K562 (cell line): ENCODE results near the gene CYTH1. TPM values are rescaled to one million over a fixed set of nuclear protein-coding genes. Genes with fewer than 3 reads are reported as not detected.

Experiments
- BACH1 ChIP-seq: fragments of 200-800 bp; sonication (Bioruptor generic); IDR thresholded peaks from 2 replicates; pipeline ENCODE4 v1.6.1; 2016; ENCODE audit warnings: missing genetic modification characterization, missing compliant biosample characterization
- BDP1 ChIP-seq: IDR thresholded peaks from 3 replicates; pipeline ENCODE4 v1.6.1; 2011; ENCODE audit not compliant: insufficient read length, insufficient read depth
- CAMTA2 ChIP-seq: fragments of 250-450 bp; sonication (Bioruptor Pico); conservative IDR thresholded peaks from 2 replicates; pipeline ENCODE4 v1.5.1; 2022
- CBX2 ChIP-seq: fragments of 200-600 bp; sonication (generic); IDR thresholded peaks from one replicate; pipeline ENCODE4 v1.6.1; 2012; ENCODE audit warnings: mild to moderate bottlenecking, low read length, inconsistent platforms; ENCODE audit not compliant: insufficient read depth, poor library complexity, severe bottlenecking
- CTBP1 ChIP-seq: fragments of 450-650 bp; IDR thresholded peaks from 2 replicates; pipeline ENCODE4 v1.6.1; 2016; ENCODE audit warnings: borderline replicate concordance
- EGR1 ChIP-seq: fragments of 450-650 bp; conservative IDR thresholded peaks from 2 replicates; pipeline ENCODE4 v1.6.1; 2017; ENCODE audit warnings: mild to moderate bottlenecking
- EP300 ChIP-seq: IDR thresholded peaks from 2 replicates; pipeline ENCODE4 v1.6.1; 2012; ENCODE audit warnings: low read length, improper control_type of control experiment
- GTF2A2 ChIP-seq: IDR thresholded peaks from 2 replicates; pipeline ENCODE4 v1.6.1; 2016; ENCODE audit warnings: mild to moderate bottlenecking, missing genetic modification characterization, missing compliant biosample characterization
- GTF2F1 ChIP-seq: IDR thresholded peaks from 2 replicates; pipeline ENCODE4 v1.6.1; 2011; ENCODE audit warnings: low read depth, low read length, improper control_type of control experiment
- HDAC6 ChIP-seq: IDR thresholded peaks from 2 replicates; pipeline ENCODE4 v1.6.1; 2012; ENCODE audit warnings: low read depth, mild to moderate bottlenecking, control low read depth, inconsistent platforms, low read length, moderate library complexity
- HMG20B ChIP-seq: fragments of 250-450 bp; sonication (Bioruptor Pico); IDR thresholded peaks from 2 replicates; pipeline ENCODE4 v1.5.0; 2021; ENCODE audit warnings: mild to moderate bottlenecking
- MTA2 ChIP-seq: fragments of 450-650 bp; IDR thresholded peaks from 2 replicates; pipeline ENCODE4 v1.6.1; 2016; ENCODE audit warnings: low read depth
- SIN3B ChIP-seq: fragments of 450-650 bp; IDR thresholded peaks from 2 replicates; pipeline ENCODE4 v1.6.1; 2017; ENCODE audit warnings: low read depth, mild to moderate bottlenecking, moderate library complexity
- SREBF2 ChIP-seq: sonication (generic); formaldehyde crosslinking; IDR thresholded peaks from 2 replicates; pipeline ENCODE4 v1.4.0; 2020; ENCODE audit warnings: mild to moderate bottlenecking, missing genetic modification reagents
- ZFPM2 ChIP-seq: fragments of 250-450 bp; sonication (Bioruptor Pico); IDR thresholded peaks from 2 replicates; pipeline ENCODE4 v1.5.1; 2022; ENCODE audit warnings: mild to moderate bottlenecking
- ZFX ChIP-seq: sonication (generic); formaldehyde crosslinking; IDR thresholded peaks from 2 replicates; pipeline ENCODE4 v1.8.0; 2022; ENCODE audit warnings: mild to moderate bottlenecking, missing genetic modification reagents, moderate library complexity
- ZNF561 ChIP-seq: fragments of 450-650 bp; formaldehyde crosslinking; conservative IDR thresholded peaks from 2 replicates; pipeline ENCODE4 v1.4.0; 2020; ENCODE audit warnings: mild to moderate bottlenecking, moderate library complexity
- ZNF584 ChIP-seq: fragments of 200-800 bp; sonication (Bioruptor generic); IDR thresholded peaks from 2 replicates; pipeline ENCODE4 v1.6.1; 2016; ENCODE audit warnings: low read depth, mild to moderate bottlenecking, missing genetic modification characterization, missing compliant biosample characterization
- ZNF764 ChIP-seq: fragments of 250-450 bp; sonication (Bioruptor Pico); IDR thresholded peaks from 2 replicates; pipeline ENCODE4 v1.4.0; 2020; ENCODE audit warnings: low read depth, mild to moderate bottlenecking, moderate library complexity
- polyA plus RNA-seq, 8 experiments: library from polyadenylated mRNA; depleted of rRNA in 4 of 8; stranded (reverse) in 5 of 8; unstranded in 3 of 8; fragments of >200 nt; fragmentation: Nextera tagmentation in 2 of 8; fragmentation: Illumina TruSeq in 1 of 8; extraction: Ambion mirVana in 2 of 8; extraction: Trizol in 1 of 8; gene quantifications; 2 replicates each; pipeline versions ENCODE4 v1.2.1 to v1.2.3, GENCODE V29; 2011 to 2014; ENCODE audit warnings: inconsistent platforms in 1 of 8, missing spikeins in 1 of 8
- total RNA-seq, 7 experiments: library from RNA; depleted of rRNA in 6 of 7; stranded (reverse); fragments of >200 nt in 6 of 7; fragmentation: Illumina TruSeq in 2 of 7; extraction: Trizol in 2 of 7; gene quantifications; 2 replicates each; pipeline versions ENCODE4 v1.2.1 to v1.2.3, GENCODE V29; 2011 to 2021; ENCODE audit warnings: low replicate concordance in 1 of 7
- TF ChIP-seq, protein P1 (sequence below): fragments of 250-450 bp; sonication (Bioruptor Pico); IDR thresholded peaks from 2 replicates; pipeline ENCODE4 v1.4.0; 2020; ENCODE audit warnings: mild to moderate bottlenecking, moderate library complexity
- TF ChIP-seq, protein P2 (sequence below): fragments of 450-650 bp; IDR thresholded peaks from 2 replicates; pipeline ENCODE4 v1.6.1; 2016
- TF ChIP-seq, protein P3 (sequence below): sonication (generic); formaldehyde crosslinking; IDR thresholded peaks from 2 replicates; pipeline ENCODE4 v1.8.0; 2022; ENCODE audit warnings: mild to moderate bottlenecking, missing genetic modification reagents
- TF ChIP-seq, protein P4 (sequence below): fragments of 450-650 bp; formaldehyde crosslinking; IDR thresholded peaks from 2 replicates; pipeline ENCODE4 v1.4.0; 2020; ENCODE audit warnings: mild to moderate bottlenecking, moderate library complexity

Gene CYTH1
- total and polyA plus RNA-seq, 9 of the 15 experiments (the other 6 are each of a cell fraction or from before 2014, with no cell fraction given), result 0.52 to 27.7 (median 16.8) TPM

DNA sequence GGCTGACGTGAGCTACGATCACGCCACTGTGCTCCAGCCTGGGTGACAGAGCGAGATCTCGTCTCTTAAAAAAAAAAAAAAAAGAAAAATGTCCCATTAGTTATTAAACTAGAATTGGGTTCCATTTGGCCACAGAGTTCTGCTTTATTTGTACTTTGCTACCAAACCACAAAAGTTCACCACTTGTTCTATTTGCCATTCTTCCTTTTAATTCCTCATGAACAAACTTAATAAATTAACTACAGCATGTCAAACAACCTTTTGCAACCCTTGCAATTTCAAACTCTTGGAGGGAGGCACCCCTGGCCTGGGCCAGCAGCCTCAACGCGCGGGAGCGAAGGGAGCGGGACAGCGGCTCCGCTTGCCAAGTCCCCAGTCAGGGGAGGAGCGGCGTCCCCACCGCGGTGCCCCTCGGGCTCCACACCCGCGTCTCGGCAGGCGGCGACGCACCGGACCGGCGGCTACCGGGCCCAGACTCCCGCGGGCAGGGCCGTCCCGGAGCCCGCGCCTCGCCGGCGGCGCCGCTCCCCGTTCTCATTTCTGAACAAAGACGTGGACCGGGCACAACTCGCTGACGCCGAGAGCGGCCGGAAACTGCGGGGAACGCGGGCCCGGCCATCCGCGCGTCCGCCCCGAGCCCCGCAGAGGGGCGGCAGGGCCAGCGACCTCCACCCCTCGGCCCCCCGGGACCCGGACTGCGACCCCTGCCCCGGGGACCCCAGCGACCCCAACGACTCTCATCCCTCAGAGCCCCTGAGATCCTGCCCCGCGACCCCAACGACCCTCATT, 775 bp downstream of the CYTH1 start (continued):
- TF ChIP-seq CBX2 (no peak), ZFX (CRISPR knock-in tag) (peak; percentile 43), HMG20B (CRISPR knock-in tag) (no peak), ZNF764 (no peak), GTF2A2 (tag) (no peak), SIN3B (no peak), MTA2 (no peak), EGR1 (no peak), SREBF2 (CRISPR knock-in tag) (no peak), GTF2F1 (no peak), BDP1 (no peak), ZFPM2 (CRISPR knock-in tag) (no peak), BACH1 (tag) (no peak), CAMTA2 (CRISPR knock-in tag) (no peak), ZNF584 (no peak), EP300 (no peak), CTBP1 (peak; percentile 40; the same call in 1 of the 2 replicates), ZNF561 (CRISPR knock-in tag) (no peak), HDAC6 (no peak)
- TF ChIP-seq, protein P1, sequence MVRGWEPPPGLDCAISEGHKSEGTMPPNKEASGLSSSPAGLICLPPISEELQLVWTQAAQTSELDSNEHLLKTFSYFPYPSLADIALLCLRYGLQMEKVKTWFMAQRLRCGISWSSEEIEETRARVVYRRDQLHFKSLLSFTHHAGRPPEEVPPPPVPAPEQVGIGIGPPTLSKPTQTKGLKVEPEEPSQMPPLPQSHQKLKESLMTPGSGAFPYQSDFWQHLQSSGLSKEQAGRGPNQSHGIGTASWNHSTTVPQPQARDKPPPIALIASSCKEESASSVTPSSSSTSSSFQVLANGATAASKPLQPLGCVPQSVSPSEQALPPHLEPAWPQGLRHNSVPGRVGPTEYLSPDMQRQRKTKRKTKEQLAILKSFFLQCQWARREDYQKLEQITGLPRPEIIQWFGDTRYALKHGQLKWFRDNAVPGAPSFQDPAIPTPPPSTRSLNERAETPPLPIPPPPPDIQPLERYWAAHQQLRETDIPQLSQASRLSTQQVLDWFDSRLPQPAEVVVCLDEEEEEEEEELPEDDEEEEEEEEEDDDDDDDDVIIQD, result no peak
- TF ChIP-seq, protein P2, sequence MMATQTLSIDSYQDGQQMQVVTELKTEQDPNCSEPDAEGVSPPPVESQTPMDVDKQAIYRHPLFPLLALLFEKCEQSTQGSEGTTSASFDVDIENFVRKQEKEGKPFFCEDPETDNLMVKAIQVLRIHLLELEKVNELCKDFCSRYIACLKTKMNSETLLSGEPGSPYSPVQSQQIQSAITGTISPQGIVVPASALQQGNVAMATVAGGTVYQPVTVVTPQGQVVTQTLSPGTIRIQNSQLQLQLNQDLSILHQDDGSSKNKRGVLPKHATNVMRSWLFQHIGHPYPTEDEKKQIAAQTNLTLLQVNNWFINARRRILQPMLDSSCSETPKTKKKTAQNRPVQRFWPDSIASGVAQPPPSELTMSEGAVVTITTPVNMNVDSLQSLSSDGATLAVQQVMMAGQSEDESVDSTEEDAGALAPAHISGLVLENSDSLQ, result no peak
- TF ChIP-seq, protein P3, sequence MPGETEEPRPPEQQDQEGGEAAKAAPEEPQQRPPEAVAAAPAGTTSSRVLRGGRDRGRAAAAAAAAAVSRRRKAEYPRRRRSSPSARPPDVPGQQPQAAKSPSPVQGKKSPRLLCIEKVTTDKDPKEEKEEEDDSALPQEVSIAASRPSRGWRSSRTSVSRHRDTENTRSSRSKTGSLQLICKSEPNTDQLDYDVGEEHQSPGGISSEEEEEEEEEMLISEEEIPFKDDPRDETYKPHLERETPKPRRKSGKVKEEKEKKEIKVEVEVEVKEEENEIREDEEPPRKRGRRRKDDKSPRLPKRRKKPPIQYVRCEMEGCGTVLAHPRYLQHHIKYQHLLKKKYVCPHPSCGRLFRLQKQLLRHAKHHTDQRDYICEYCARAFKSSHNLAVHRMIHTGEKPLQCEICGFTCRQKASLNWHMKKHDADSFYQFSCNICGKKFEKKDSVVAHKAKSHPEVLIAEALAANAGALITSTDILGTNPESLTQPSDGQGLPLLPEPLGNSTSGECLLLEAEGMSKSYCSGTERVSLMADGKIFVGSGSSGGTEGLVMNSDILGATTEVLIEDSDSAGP, result no peak
- TF ChIP-seq, protein P4, sequence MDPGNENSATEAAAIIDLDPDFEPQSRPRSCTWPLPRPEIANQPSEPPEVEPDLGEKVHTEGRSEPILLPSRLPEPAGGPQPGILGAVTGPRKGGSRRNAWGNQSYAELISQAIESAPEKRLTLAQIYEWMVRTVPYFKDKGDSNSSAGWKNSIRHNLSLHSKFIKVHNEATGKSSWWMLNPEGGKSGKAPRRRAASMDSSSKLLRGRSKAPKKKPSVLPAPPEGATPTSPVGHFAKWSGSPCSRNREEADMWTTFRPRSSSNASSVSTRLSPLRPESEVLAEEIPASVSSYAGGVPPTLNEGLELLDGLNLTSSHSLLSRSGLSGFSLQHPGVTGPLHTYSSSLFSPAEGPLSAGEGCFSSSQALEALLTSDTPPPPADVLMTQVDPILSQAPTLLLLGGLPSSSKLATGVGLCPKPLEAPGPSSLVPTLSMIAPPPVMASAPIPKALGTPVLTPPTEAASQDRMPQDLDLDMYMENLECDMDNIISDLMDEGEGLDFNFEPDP (CRISPR knock-in tag), result no peak
